T-helper 17 cell (primary cell): ENCODE measurements around the gene ANKEF1. TPM values are rescaled to one million over a fixed set of nuclear protein-coding genes. Genes with fewer than 3 reads are reported as not detected.
"Not testable (repeated sequence)": the region's sequence is repeated elsewhere in the genome, so short reads cannot be mapped to it uniquely, and the experiment has no call there.

Source experiments
- ATAC-seq: fragments of 150-1000 bp; cut with Tn5 transposase; 2 replicates; pipeline ENCODE4 v1.10.0; 2021; ENCODE audit warnings: mild to moderate bottlenecking, moderate library complexity
- DNase-seq, 3 donors: peaks; one replicate each; pipeline versions ENCODE4 v3.0.0 to v3.0.0-alpha.2; 2020 to 2021
- H3K9me3 ChIP-seq: one replicate; pipeline ENCODE4 v1.7.0; 2013; ENCODE audit warnings: low read length, mild to moderate bottlenecking; ENCODE audit not compliant: control insufficient read depth, poor library complexity, severe bottlenecking
- H3K27ac Mint-ChIP-seq: one replicate; pipeline ENCODE4 v1.8.0; 2022; ENCODE audit warnings: mild to moderate bottlenecking, moderate library complexity, mixed read lengths
- H3K27me3 Mint-ChIP-seq: one replicate; pipeline ENCODE4 v1.8.0; 2022; ENCODE audit warnings: mixed read lengths
- H3K36me3 Mint-ChIP-seq: one replicate; pipeline ENCODE4 v1.8.0; 2022; ENCODE audit warnings: low read depth, mixed read lengths
- H3K4me1 Mint-ChIP-seq: one replicate; pipeline ENCODE4 v1.8.0; 2022; ENCODE audit warnings: mild to moderate bottlenecking, mixed read lengths
- H3K4me3 Mint-ChIP-seq: one replicate; pipeline ENCODE4 v1.8.0; 2022; ENCODE audit warnings: mild to moderate bottlenecking, moderate library complexity, mixed read lengths
- total RNA-seq, 4 donors: library from RNA in 2 of 4; stranded (reverse) in 2 of 4; gene quantifications; one replicate each; pipeline ENCODE4 v1.2.3 and lab custom pipeline; 2022 to 2026

ANKEF1 gene
- total RNA-seq, 2 donors from 2014 or later, result 1.8 to 2.3 TPM

DNA sequence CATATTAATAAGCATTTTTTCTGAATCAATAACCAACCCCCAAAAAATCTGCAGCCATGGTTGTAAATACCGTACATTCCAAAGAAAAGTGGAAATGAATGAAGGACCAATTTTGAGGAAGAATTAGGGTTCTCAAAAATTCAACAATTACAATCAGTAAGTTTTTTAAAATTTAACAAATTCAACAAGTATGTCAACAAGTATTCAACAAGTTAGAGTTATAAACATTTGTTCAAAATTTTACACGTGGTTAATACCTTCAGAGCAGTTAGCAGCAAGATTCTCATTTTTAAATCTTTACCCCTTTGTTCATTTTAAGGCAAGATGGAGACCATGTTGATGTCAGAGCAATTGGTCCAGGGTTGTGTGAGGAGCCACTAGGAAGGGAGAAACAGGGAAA lies 27.6 kb upstream of the ANKEF1 start:
- no peak for DNase-seq
- Mint-ChIP-seq H3K4me3 (no peak overlapping the region), H3K36me3 (no peaks in the 10 kb centered on the region), H3K4me1 (no peaks in the 10 kb centered on the region), H3K27me3 (peaks cover 47% of the 10 kb centered on the region), H3K27ac (no peak overlapping the region)
- no peaks in the 10 kb centered on the region for H3K9me3 ChIP-seq
- ATAC-seq, result no peak

DNA sequence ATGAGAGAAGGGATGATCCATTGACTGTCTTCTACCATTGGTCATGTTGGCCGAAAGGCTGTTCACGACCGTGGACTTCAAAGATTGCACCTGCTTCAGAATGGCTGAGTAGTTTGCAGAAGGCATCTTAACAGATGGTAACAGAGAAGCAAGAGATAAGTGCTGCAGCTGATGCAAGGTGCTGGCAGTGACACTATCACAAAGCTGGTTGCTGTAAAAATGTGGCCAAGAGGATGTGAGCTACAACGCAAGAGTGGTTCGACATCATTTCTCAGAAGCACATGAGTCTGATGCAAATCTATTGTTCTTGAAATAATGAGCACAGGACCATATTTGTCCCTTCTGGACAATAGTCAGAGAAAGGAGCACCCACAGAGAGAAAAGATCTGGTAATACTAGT lies 27.0 kb upstream of the ANKEF1 start:
- ATAC-seq (no peak), DNase-seq (no peak)
- Mint-ChIP-seq H3K27me3 (peaks cover 47% of the 10 kb centered on the region), H3K36me3 (no peaks in the 10 kb centered on the region), H3K4me3 (no peak overlapping the region), H3K27ac (no peak overlapping the region), H3K4me1 (no peaks in the 10 kb centered on the region)
- no peaks in the 10 kb centered on the region for H3K9me3 ChIP-seq

DNA sequence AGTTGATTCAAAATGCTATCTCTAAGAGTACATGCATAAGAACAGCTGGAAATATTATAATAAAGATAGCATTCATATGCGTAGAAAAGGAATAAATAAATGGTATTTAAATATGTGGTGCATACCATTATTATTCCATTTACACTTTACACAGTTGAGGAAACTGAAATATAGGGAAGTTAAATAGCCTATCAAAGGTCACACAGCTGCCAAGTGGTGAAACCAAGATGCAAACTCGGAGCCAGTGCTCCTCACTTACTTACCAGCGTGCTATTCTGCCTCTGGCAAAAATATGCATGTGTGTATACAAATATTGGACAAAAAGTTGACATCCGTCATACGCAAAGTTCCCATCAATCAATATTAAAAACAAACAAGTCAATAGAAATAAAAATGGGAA lies 22.3 kb upstream of the ANKEF1 start:
- Mint-ChIP-seq H3K4me1 (peaks cover 3% of the 10 kb centered on the region), H3K4me3 (no peak overlapping the region), H3K27ac (no peak overlapping the region), H3K27me3 (peaks cover 38% of the 10 kb centered on the region), H3K36me3 (peaks cover 2% of the 10 kb centered on the region)
- DNase-seq, result no peak
- ATAC-seq, result no peak
- no peaks in the 10 kb centered on the region for H3K9me3 ChIP-seq

DNA sequence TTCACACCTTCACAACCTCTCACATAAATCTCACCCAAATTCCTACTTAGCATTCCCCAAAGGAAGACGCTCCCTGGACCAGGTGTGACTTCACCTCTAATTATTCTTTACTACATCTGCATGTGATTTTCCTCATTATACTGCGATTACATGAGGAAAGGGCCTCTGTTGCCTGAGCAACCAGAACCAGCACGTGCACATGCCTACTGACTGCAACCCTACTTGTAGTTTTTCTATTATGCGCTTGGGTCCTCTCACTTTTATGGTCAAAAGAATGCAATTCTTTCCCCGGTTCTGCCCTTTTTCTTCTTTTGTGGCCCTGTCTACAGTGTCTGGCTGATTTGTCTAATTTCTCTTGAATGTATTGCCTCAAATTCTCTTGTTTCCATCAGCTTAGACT lies 20.4 kb upstream of the ANKEF1 start:
- Mint-ChIP-seq H3K4me1 (peaks cover 3% of the 10 kb centered on the region), H3K27ac (no peak overlapping the region), H3K27me3 (peaks cover 24% of the 10 kb centered on the region), H3K4me3 (no peak overlapping the region), H3K36me3 (peaks cover 2% of the 10 kb centered on the region)
- H3K9me3 ChIP-seq, result no peaks in the 10 kb centered on the region
- DNase-seq, result no peak
- ATAC-seq, result no peak

DNA sequence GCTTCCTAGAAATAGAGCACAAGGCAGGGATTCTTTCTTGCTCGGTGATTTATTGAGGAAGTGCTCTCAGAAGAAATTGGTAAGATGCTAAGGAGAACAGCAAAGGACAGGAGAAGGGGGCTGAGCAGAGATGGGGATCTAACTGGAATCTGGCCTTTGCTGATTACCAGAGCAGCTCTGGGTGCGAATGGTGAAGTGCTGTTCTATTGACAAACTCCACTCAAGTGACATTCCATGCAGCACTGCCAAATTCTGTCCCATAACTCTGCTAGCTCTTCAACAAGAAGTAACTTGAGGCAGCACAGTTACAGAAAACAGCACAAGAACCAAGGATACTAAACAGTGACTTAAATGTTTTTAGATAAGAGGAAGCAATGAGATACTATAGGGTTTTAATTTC lies 13.8 kb upstream of the ANKEF1 start:
- DNase-seq (no peak), ATAC-seq (no peak)
- Mint-ChIP-seq H3K4me1 (no peaks in the 10 kb centered on the region), H3K4me3 (no peak overlapping the region), H3K36me3 (no peaks in the 10 kb centered on the region), H3K27me3 (peaks cover 46% of the 10 kb centered on the region), H3K27ac (no peak overlapping the region)
- no peaks in the 10 kb centered on the region for H3K9me3 ChIP-seq

DNA sequence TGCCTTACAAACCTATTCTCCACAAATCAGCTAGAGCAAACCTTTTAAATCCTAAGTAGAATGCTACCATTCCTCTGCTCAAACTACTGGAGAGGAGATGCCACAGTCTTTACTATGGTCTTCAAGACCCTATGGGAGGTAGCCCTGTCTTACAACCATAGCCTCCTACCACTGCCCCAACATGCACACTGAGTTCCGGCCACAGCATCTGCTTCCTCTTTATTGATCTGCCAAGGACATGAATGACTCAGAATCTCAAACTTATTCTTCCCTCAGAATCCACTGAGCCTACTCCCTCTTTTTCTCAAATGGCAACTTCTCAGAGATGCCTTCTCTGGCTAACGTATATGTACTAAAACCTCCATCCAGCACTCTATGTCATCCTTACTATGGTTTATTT lies 12.2 kb upstream of the ANKEF1 start:
- no peak overlapping the region for H3K27ac Mint-ChIP-seq
- H3K4me1 Mint-ChIP-seq, result no peaks in the 10 kb centered on the region
- no peak for ATAC-seq
- no peak overlapping the region for H3K4me3 Mint-ChIP-seq
- no peak for DNase-seq
- H3K27me3 Mint-ChIP-seq, result peaks cover 52% of the 10 kb centered on the region
- H3K9me3 ChIP-seq, result no peaks in the 10 kb centered on the region
- no peaks in the 10 kb centered on the region for H3K36me3 Mint-ChIP-seq

DNA sequence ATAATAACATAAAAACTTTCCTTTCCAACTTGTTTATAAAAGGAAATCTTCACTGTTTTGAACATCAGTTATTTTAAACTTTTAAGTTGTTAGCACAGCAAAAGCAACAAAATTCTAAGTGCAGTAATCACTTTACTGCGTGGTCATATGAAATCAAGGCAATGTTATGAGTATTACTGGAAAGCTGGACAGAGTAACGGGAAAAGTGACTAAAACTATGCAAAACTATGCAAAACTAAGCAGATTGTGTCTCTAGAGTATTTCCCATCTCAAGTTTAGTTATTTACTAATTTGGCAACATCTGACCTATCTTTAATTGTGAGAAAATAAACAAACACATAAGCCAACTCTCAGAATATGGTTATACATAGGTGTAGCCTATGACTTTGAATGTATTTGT lies 10.9 kb upstream of the ANKEF1 start:
- Mint-ChIP-seq H3K4me3 (no peak overlapping the region), H3K27me3 (peaks cover 59% of the 10 kb centered on the region), H3K27ac (no peak overlapping the region), H3K4me1 (no peaks in the 10 kb centered on the region), H3K36me3 (no peaks in the 10 kb centered on the region)
- DNase-seq (no peak), ATAC-seq (no peak)
- H3K9me3 ChIP-seq, result no peaks in the 10 kb centered on the region

DNA sequence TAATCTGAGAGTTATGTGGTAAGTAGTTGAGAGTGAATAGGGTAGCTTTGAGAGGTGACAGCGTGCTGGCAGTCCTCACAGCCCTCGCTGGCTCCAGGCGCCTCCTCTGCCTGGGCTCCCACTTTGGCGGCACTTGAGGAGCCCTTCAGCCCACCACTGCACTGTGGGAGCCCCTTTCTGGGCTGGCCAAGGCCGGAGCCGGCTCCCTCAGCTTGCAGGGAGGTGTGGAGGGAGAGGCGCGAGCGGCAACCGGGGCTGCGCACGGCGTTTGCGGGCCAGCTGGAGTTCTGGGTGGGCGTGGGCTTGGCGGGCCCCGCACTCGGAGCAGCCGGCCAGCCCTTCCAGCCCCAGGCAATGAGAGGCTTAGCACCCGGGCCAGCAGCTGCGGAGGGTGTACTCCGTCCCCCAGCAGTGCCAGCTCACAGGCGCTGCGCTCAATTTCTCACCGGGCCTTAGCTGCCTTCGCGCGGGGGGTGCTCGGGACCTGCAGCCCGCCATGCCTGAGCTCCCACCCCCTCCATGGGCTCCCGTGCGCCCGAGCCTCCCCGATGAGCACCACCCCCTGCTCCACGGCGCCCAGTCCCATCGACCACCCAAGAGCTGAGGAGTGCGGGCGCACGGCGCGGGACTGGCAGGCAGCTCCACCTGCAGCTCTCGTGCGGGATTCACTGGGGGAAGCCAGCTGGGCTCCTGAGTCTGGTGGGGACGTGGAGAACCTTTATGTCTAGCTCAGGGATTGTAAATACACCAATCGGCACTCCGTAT lies 3.2 kb upstream of the ANKEF1 start:
- ATAC-seq, DNase-seq, H3K4me3 Mint-ChIP-seq, H3K4me1 Mint-ChIP-seq, H3K9me3 ChIP-seq, H3K36me3 Mint-ChIP-seq, H3K27ac Mint-ChIP-seq: not testable (repeated sequence)
- H3K27me3 Mint-ChIP-seq, result peaks cover 23% of the 10 kb centered on the region

DNA sequence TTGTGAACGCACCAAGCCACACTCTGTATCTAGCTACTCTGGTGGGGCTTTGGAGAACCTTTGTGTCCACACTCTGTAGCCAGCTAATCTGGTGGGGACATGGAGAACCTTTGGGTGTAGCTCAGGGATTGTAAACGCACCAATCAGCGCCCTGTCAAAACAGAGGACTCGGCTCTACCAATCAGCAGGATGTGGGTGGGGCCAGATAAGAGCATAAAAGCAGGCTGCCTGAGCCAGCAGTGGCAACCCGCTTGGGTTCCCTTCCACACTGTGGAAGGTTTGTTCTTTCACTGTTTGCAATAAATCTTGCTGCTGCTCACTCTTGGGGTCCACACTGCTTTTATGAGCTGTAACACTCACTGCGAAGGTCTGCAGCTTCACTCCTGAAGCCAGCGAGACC lies 2.5 kb upstream of the ANKEF1 start:
- not testable (repeated sequence) for H3K4me1 Mint-ChIP-seq, H3K36me3 Mint-ChIP-seq, DNase-seq, H3K27ac Mint-ChIP-seq, H3K9me3 ChIP-seq, H3K4me3 Mint-ChIP-seq, ATAC-seq
- H3K27me3 Mint-ChIP-seq, result peaks cover 23% of the 10 kb centered on the region

DNA sequence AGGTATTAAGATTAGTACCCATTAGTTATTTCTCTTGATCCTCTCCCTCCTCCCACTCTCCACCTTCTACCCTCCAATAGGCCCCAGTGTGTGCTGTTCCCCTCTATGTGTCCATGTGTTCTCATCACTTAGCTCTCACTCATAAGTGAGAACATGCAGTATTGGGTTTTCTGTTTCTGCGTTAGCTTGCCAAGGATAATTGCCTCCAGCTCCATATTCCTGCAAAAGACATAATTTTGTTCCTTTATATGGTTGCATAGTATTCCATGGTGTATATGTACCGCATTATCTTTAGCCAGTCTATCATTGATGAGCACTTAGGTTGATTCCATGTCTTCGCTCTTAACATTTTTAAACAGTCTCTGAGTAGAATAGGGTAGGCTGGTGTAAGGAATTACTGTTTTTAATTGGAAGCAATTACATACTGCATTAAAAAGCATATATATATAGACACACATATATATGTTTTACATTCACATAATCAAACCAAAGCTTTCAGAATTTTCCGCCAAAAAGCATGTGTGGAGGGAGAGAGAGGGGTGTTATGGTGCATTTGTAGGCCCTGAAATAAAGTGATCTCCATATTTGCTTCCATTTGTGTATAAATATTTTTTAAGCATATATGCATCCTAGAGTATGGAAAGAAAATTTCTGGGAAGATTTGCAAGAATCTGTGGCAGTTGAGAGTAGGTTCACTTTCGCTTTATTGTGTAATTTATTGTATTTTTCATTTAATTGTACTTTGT lies 709 bp upstream of the ANKEF1 start:
- H3K27ac Mint-ChIP-seq, result no peak overlapping the region
- peak overlapping the region; percentile 72 for H3K4me3 Mint-ChIP-seq
- no peaks in the 10 kb centered on the region for H3K36me3 Mint-ChIP-seq
- DNase-seq (no peak), ATAC-seq (no peak)
- no peaks in the 10 kb centered on the region for H3K9me3 ChIP-seq
- peaks cover 13% of the 10 kb centered on the region for H3K27me3 Mint-ChIP-seq
- peaks cover 13% of the 10 kb centered on the region for H3K4me1 Mint-ChIP-seq

DNA sequence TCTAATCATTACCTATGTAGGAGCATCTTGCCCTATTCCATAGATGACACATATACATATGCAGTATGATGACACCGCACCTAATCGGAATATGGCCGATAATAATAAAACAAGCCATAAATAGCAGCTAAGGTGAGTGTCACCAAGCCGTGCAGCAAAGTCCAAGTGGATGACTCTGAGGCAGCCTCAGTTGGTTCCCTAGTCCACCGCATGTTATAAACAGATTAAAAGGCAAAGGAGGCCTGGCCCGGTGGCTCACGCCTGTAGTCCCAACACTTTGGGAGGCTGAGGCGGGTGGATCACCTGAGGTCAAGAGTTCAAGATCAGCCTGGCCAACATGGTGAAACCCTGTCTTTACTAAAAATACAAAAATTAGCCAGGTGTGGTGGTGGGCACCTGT lies 1.5 kb downstream of the ANKEF1 start:
- not testable (repeated sequence) for H3K9me3 ChIP-seq, DNase-seq, H3K4me3 Mint-ChIP-seq, H3K27me3 Mint-ChIP-seq, H3K27ac Mint-ChIP-seq, ATAC-seq, H3K36me3 Mint-ChIP-seq
- H3K4me1 Mint-ChIP-seq, result peaks cover 15% of the 10 kb centered on the region

DNA sequence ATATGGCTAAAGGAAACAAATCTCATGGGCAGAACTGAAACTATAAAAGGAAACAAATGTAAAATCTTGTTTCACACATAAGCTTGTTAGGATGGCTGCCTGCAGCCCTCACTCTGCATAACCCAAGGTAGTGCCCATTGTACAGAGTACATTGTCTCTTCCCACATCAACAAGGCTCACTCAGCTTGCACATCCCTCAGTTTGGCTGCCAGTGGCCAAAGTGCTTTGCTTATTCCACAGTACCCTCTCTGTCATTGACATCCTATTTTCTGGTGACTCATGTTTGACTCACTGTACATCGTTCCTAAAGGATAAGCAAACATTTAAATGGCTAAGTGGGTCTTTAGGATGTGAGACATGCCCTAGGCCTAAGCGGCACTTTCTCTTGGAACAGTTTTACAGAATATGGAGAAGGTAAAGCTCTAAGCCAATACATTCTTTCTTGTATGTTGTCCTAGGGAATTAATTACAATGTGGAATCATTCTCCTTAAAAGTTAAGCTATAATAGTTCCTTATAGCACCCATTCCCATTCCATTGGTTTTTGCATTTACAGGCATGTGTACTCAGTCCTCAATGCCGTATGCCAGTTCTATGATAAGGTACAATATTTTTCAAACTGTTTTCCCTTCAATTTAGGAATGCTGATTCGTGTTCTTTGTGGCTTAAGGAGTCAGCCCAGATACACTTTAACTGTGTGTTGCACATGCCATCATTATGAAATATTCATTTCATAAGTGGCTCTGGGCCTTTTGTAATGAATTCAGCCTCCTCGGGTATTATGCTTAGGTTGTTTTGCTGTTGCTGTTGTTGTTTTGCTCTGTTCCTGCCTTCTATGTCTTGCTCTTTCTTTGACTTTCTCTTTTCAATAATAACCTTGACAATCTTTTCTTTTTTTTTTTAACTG lies 5.5 kb downstream of the ANKEF1 start:
- no peaks in the 10 kb centered on the region for H3K9me3 ChIP-seq
- DNase-seq (no peak), ATAC-seq (no peak)
- H3K36me3 Mint-ChIP-seq, result peaks cover 3% of the 10 kb centered on the region
- H3K4me3 Mint-ChIP-seq, result no peak overlapping the region
- no peak overlapping the region for H3K27ac Mint-ChIP-seq
- H3K4me1 Mint-ChIP-seq, result peaks cover 13% of the 10 kb centered on the region
- no peaks in the 10 kb centered on the region for H3K27me3 Mint-ChIP-seq

DNA sequence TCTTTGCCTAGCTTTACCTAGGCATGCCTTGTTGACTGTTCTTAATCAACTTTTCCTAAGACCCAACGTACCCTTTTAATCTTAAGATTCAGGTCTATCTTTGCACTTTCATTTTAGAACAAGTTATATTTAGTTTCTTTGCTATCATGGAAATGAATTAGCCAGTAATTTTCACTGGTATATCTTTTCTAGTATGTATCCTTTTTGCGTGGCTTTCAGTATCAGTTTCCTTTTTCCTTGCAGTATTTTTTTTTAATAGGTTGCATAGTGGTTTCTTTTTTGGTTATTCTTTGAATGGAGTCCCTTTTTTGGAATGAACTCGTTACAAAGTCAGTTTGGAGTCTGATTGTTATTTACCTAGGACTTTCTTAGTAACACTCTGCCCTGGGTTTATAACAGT lies 7.3 kb downstream of the ANKEF1 start:
- Mint-ChIP-seq H3K4me1 (peaks cover 7% of the 10 kb centered on the region), H3K4me3 (no peak overlapping the region), H3K27me3 (no peaks in the 10 kb centered on the region), H3K36me3 (peaks cover 3% of the 10 kb centered on the region), H3K27ac (no peak overlapping the region)
- H3K9me3 ChIP-seq, result no peaks in the 10 kb centered on the region
- DNase-seq, result no peak
- no peak for ATAC-seq
